IMR-90 (cell line): ENCODE data around the gene KCTD16. TPM values are rescaled to one million over a fixed set of nuclear protein-coding genes. Genes with fewer than 3 reads are reported as not detected.

Experiments
- ATAC-seq: fragments of 200-7000 bp; cut with Tn5 transposase; 2 replicates; pipeline ENCODE4 v1.9.1; 2020; ENCODE audit warnings: low read depth, mild to moderate bottlenecking, moderate library complexity
- BruUV-seq: library from RNA; stranded (reverse); fragments of 400-500 nt; replicated peaks from 2 replicates; lab custom pipeline; 2021; lab: Mats Ljungman, UMichigan
- CTCF ChIA-PET: fragments of 300-600 bp; formaldehyde crosslinking; extraction: SDS; loops from one replicate; lab custom pipeline; 2021; ENCODE audit warnings: antibody characterized with exemption; lab: Yijun Ruan, JAX
- POLR2A ChIA-PET: fragments of 300-600 bp; sonication (Branson Sonifier 250); formaldehyde crosslinking; loops from one replicate; lab custom pipeline; 2022; ENCODE audit warnings: antibody characterized with exemption; ENCODE audit not compliant: unreplicated experiment; lab: Charles Lee
- DNase-seq: peaks from one replicate; pipeline ENCODE4 v3.0.0; 2013
- H2AFZ ChIP-seq: replicated peaks from 2 replicates; pipeline ENCODE3; 2013; ENCODE audit warnings: low read length, mild to moderate bottlenecking; ENCODE audit not compliant: poor library complexity
- H2AK5ac ChIP-seq: 2 replicates; pipeline ENCODE4 v1.6.1; 2013; ENCODE audit warnings: low read depth, low read length, inconsistent platforms
- H2AK9ac ChIP-seq: replicated peaks from 2 replicates; pipeline ENCODE3; 2013; ENCODE audit warnings: mild to moderate bottlenecking, low read depth, low read length, moderate library complexity; ENCODE audit not compliant: poor library complexity
- H2BK120ac ChIP-seq: 2 replicates; pipeline ENCODE4 v1.6.1; 2013; ENCODE audit warnings: low read depth, low read length, inconsistent platforms
- H2BK15ac ChIP-seq: 3 replicates; pipeline ENCODE4 v1.6.1; 2013; ENCODE audit warnings: low read depth, low read length, inconsistent platforms
- H2BK20ac ChIP-seq: 2 replicates; pipeline ENCODE4 v1.6.1; 2013; ENCODE audit warnings: low read depth, mild to moderate bottlenecking, inconsistent platforms, low read length, moderate library complexity
- H2BK5ac ChIP-seq: 2 replicates; pipeline ENCODE4 v1.6.1; 2013; ENCODE audit warnings: mild to moderate bottlenecking, low read depth, low read length, inconsistent platforms; ENCODE audit not compliant: poor library complexity, severe bottlenecking
- H3K14ac ChIP-seq: replicated peaks from 2 replicates; pipeline ENCODE4 v1.6.1; 2013; ENCODE audit warnings: low read depth, low read length, inconsistent platforms
- H3K18ac ChIP-seq: 2 replicates; pipeline ENCODE4 v1.6.1; 2013; ENCODE audit warnings: low read depth, low read length, control low read depth
- H3K23ac ChIP-seq: 2 replicates; pipeline ENCODE4 v1.6.1; 2013; ENCODE audit warnings: low read depth, low read length, inconsistent platforms
- H3K27ac ChIP-seq: 2 replicates; pipeline ENCODE4 v1.5.1; 2013; ENCODE audit warnings: mild to moderate bottlenecking, control low read depth, low read length; ENCODE audit not compliant: insufficient read depth
- H3K27me3 ChIP-seq: 2 replicates; pipeline ENCODE4 v1.6.1; 2013; ENCODE audit warnings: low read length; ENCODE audit not compliant: control insufficient read depth, insufficient read depth
- H3K36me3 ChIP-seq: 2 replicates; pipeline ENCODE4 v1.6.1; 2013; ENCODE audit warnings: low read length, mixed read lengths; ENCODE audit not compliant: control insufficient read depth, insufficient read depth
- H3K4ac ChIP-seq: 2 replicates; pipeline ENCODE4 v1.6.1; 2013; ENCODE audit warnings: low read depth, low read length, inconsistent platforms
- H3K4me1 ChIP-seq: 2 replicates; pipeline ENCODE4 v1.6.1; 2013; ENCODE audit warnings: low read length, mixed read lengths; ENCODE audit not compliant: control insufficient read depth, insufficient read depth
- H3K4me2 ChIP-seq: 2 replicates; pipeline ENCODE4 v1.6.1; 2013; ENCODE audit warnings: low read depth, mild to moderate bottlenecking, control low read depth, low read length, moderate library complexity
- H3K4me3 ChIP-seq: 2 replicates; pipeline ENCODE4 v1.5.1; 2013; ENCODE audit warnings: low read depth, mild to moderate bottlenecking, control low read depth, low read length, moderate library complexity; ENCODE audit not compliant: insufficient read depth
- H3K56ac ChIP-seq: 2 replicates; pipeline ENCODE4 v1.6.1; 2013; ENCODE audit warnings: low read length, inconsistent platforms; ENCODE audit not compliant: insufficient read depth; ENCODE audit errors: extremely low read depth
- H3K79me1 ChIP-seq, 2 experiments: 2 replicates each; pipeline ENCODE4 v1.6.1; 2013; ENCODE audit warnings: low read length in 2 of 2, inconsistent platforms in 1 of 2, low read depth in 1 of 2
- H3K9ac ChIP-seq: 2 replicates; pipeline ENCODE4 v1.6.1; 2013; ENCODE audit warnings: low read depth, low read length, control low read depth
- H3K9me1 ChIP-seq: 2 replicates; pipeline ENCODE4 v1.6.1; 2013; ENCODE audit warnings: low read length, inconsistent platforms; ENCODE audit not compliant: insufficient read depth
- H3K9me3 ChIP-seq: 2 replicates; pipeline ENCODE4 v1.6.1; 2013; ENCODE audit warnings: low read length; ENCODE audit not compliant: control insufficient read depth, insufficient read depth
- H4K20me1 ChIP-seq: 2 replicates; pipeline ENCODE4 v1.6.1; 2013; ENCODE audit warnings: low read length, inconsistent platforms; ENCODE audit not compliant: insufficient read depth
- H4K5ac ChIP-seq: 2 replicates; pipeline ENCODE4 v1.6.1; 2013; ENCODE audit warnings: mild to moderate bottlenecking, low read depth, low read length, control low read depth
- H4K8ac ChIP-seq, 2 experiments: 2 replicates each; pipeline ENCODE4 v1.6.1; 2013; ENCODE audit warnings: low read depth in 2 of 2, low read length in 2 of 2, control low read depth in 1 of 2, inconsistent platforms in 1 of 2
- H4K91ac ChIP-seq: 2 replicates; pipeline ENCODE4 v1.6.1; 2013; ENCODE audit warnings: low read depth, low read length, inconsistent platforms; ENCODE audit not compliant: insufficient read depth
- BHLHE40 ChIP-seq: fragments of 150-350 bp; IDR thresholded peaks from 2 replicates; pipeline ENCODE4 v1.6.1; 2016; ENCODE audit warnings: mild to moderate bottlenecking, low read depth, low read length
- CEBPB ChIP-seq: IDR thresholded peaks from 2 replicates; pipeline ENCODE4 v1.6.1; 2012; ENCODE audit warnings: low read depth, low read length, improper control_type of control experiment
- CHD1 ChIP-seq: IDR thresholded peaks from 2 replicates; pipeline ENCODE4 v1.6.1; 2012; ENCODE audit warnings: low read depth, low read length, improper control_type of control experiment
- CTCF ChIP-seq: conservative IDR thresholded peaks from 2 replicates; pipeline ENCODE4 v1.5.1; 2012; ENCODE audit warnings: mild to moderate bottlenecking, low read depth, low read length, improper control_type of control experiment
- MAZ ChIP-seq: IDR thresholded peaks from 2 replicates; pipeline ENCODE4 v1.6.1; 2012; ENCODE audit warnings: low read depth, mild to moderate bottlenecking, low read length, improper control_type of control experiment, moderate library complexity, borderline replicate concordance
- RAD21 ChIP-seq: IDR thresholded peaks from 2 replicates; pipeline ENCODE4 v1.6.1; 2012; ENCODE audit warnings: low read length, improper control_type of control experiment
- RCOR1 ChIP-seq: IDR thresholded peaks from 2 replicates; pipeline ENCODE4 v1.6.1; 2012; ENCODE audit warnings: mild to moderate bottlenecking, low read length, improper control_type of control experiment; ENCODE audit not compliant: insufficient replicate concordance
- SMC3 ChIP-seq: fragments of 150-350 bp; IDR thresholded peaks from 2 replicates; pipeline ENCODE4 v1.6.1; 2016; ENCODE audit warnings: low read depth, mild to moderate bottlenecking, antibody characterized with exemption, low read length, moderate library complexity
- WGBS, 2 experiments: methylation state at CpG; one replicate each; pipeline versions ENCODE4 v1.1.5 to v1.1.7; 2013; ENCODE audit warnings: missing lambda C conversion rate in 2 of 2; ENCODE audit not compliant: insufficient read length in 1 of 2; ENCODE audit errors: extremely low coverage in 2 of 2; 5-methylcytosine and 5-hydroxymethylcytosine counted together
- dilution Hi-C: fragments of 300-500 bp; cut with HindIII; formaldehyde crosslinking; loops from one replicate; pipeline ENCODE4 v1.14.3; 2018; ENCODE audit warnings: low sequenced_read_pairs; ENCODE audit not compliant: unreplicated experiment
- in situ Hi-C: fragments of 300-500 bp; cut with MboI; formaldehyde crosslinking; loops from 3 replicates; pipeline ENCODE4 v1.14.3; 2019; ENCODE audit warnings: low sequenced_read_pairs, inconsistent platforms, mixed read lengths
- intact Hi-C: fragments of 100-400 bp; cut with micrococcal nuclease; formaldehyde crosslinking; loops from 2 replicates; pipeline ENCODE4 v1.10.0; 2022
- polyA plus RNA-seq, 3 experiments: library from polyadenylated mRNA; depleted of rRNA; stranded (reverse); fragments of >200 nt; gene quantifications; 2 replicates each; pipeline ENCODE4 v1.2.3, GENCODE V29; 2012; ENCODE audit warnings: low replicate concordance in 1 of 3
- total RNA-seq: library from RNA; depleted of rRNA; stranded (reverse); fragments of >200 nt; gene quantifications from 2 replicates; pipeline ENCODE4 v1.2.3, GENCODE V29; 2012

Gene KCTD16
- total and polyA plus RNA-seq, 2 of the 4 experiments (the other 2 are of a cell fraction) = 0.43 to 1.1 TPM

- H3K4me3 ChIP-seq = no peak overlapping the region
- H2BK5ac ChIP-seq = no peak overlapping the region
- intact Hi-C loops = no loop called here
- no peaks in the 10 kb centered on the region for H3K79me1 ChIP-seq
- no peak overlapping the region for H3K4ac ChIP-seq
- dilution Hi-C loops = no loop called here
- no peak overlapping the region for H3K27ac ChIP-seq
- H3K27me3 ChIP-seq = no peaks in the 10 kb centered on the region; the same call in 1 of the 2 replicates
- H2AK9ac ChIP-seq = no peak overlapping the region
- DNase-seq = no peak
- in situ Hi-C loops = no loop called here
- H3K9me3 ChIP-seq = no peaks in the 10 kb centered on the region
- no peak overlapping the region for H3K18ac ChIP-seq
- H2BK20ac ChIP-seq = no peak overlapping the region
- no peak overlapping the region for H3K4me2 ChIP-seq
- H3K23ac ChIP-seq = no peak overlapping the region
- H2AFZ ChIP-seq = no peak overlapping the region
- TF ChIP-seq RCOR1 = no peak
- TF ChIP-seq MAZ = no peak
- TF ChIP-seq SMC3 = no peak
- TF ChIP-seq CTCF = no peak
- no peak for TF ChIP-seq CHD1
- TF ChIP-seq RAD21 = no peak
- TF ChIP-seq BHLHE40 = no peak
- no peak for TF ChIP-seq CEBPB
- no peaks in the 10 kb centered on the region for H4K20me1 ChIP-seq
- no TSS peak for BruUV-seq
- no peaks in the 10 kb centered on the region for H3K36me3 ChIP-seq
- ChIA-PET CTCF (interaction anchor here (0.6 kb wide), 1 partner anchor 949 kb away, joined by 4 read pairs; no protein-coding TSS in a partner anchor), POLR2A (no interaction called here)
- H3K4me1 ChIP-seq = no peaks in the 10 kb centered on the region
- no peak overlapping the region for H4K8ac ChIP-seq
- H3K14ac ChIP-seq = no peak overlapping the region
- ATAC-seq = no peak
- no peak overlapping the region for H2AK5ac ChIP-seq
- no peak overlapping the region for H2BK15ac ChIP-seq
- no peak overlapping the region for H4K91ac ChIP-seq
- no peak overlapping the region for H3K9ac ChIP-seq
- 56% methylated on average over 2 of the region's 2 CpGs; no CpG with 5 or more reads in 1 of the 2 experiments for WGBS, 2 experiments
- H2BK120ac ChIP-seq = no peak overlapping the region
- H4K5ac ChIP-seq = no peak overlapping the region
- H3K9me1 ChIP-seq = no peaks in the 10 kb centered on the region
- no peak overlapping the region for H3K56ac ChIP-seq
Observed at GRCh38 chr5:144227363-144227999, 56.8 kb downstream of the KCTD16 start.
